Middle frontal gyrus (tissue), 1 donor: ENCODE measurements around the gene PCNX3.
"Not testable (repeated sequence)": the region's sequence is repeated elsewhere in the genome, so short reads cannot be mapped to it uniquely, and the experiment has no call there.

Experiments used
- DNase-seq: peaks from one replicate; pipeline ENCODE4 v3.0.0-alpha.2; 2015; ENCODE audit warnings: low spot score; ENCODE audit errors: extremely low spot score

Gene PCNX3

GRCh38 chr11:65619281-65619928 lies 3.8 kb downstream of the PCNX3 start:
- no peak for DNase-seq

DNA sequence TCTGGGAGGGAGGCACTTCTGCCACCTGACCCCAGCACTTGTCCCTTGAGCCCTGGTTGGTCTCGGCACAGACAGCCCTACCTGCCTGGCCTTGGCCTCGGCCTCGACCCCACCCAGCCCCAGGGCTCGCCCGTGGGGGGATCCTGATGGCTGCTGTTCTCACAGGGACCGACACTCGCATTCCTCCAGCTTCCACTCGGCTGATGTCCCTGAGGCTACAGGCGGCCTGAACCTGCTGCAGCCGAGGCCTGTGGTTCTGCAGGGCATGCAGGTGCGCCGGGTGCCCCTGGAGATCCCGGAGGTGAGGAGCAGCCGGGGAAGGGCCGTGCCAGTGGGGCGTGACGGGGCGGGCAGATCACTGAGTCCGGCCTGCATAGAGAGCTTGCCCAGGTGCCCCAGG lies 5.1 kb downstream of the PCNX3 start:
- no peak for DNase-seq

DNA sequence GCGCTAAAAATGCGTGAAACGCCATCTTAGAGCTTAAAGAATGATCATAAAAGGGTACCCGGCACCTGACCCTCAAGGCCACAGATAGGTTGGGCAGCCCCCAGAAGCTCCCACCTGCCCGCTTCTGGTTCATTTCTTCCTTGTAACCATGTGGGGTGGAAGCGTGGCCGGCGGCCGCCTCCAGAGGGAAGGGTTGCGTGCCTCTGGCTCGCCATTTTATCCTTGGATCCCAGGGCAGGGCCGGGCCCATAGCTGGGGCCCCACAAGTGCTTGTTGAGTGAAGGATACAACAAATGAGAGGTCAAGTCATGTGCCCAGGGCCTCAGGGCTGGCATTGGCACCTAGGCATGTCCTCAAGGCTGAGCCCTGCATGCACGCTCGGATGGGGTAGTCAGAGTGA lies 5.9 kb downstream of the PCNX3 start:
- no peak for DNase-seq

DNA sequence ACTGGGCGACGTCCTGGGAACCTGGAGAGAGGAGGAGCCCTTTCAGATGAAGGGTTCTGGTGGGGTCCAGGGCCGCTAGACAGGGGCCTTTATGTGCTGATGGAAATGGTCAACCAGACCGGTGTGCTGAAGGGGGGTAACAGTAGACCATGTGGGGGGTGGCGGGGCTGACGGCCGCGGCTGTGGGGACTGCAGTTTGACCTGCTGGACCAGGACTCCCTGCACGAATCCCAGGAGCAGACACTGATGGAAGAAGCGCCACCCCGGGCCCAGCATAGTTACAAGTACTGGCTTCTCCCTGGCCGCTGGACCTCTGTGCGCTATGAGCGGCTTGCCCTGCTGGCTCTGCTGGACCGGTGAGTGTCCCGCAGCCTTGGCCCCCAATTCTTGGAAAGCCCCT lies 6.4 kb downstream of the PCNX3 start:
- no peak for DNase-seq

DNA sequence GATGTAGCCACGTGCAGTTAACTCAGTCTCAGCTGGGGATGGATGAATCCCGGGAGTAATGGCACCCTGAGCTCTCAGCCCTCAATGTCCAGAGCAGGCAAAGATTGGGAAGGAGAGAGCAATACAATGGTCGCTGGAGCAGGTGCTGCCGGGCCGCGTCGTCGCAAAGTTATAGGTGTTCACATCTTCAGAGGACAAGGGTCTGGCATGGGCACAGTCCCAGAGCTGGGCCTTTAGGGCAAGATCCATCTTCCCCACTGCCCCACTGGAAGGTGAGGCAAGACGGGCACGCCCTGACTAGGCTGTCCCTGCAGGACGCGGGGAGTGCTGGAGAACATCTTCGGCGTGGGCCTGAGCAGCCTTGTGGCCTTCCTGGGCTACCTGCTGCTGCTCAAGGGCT lies 7.6 kb downstream of the PCNX3 start:
- DNase-seq: no peak

DNA sequence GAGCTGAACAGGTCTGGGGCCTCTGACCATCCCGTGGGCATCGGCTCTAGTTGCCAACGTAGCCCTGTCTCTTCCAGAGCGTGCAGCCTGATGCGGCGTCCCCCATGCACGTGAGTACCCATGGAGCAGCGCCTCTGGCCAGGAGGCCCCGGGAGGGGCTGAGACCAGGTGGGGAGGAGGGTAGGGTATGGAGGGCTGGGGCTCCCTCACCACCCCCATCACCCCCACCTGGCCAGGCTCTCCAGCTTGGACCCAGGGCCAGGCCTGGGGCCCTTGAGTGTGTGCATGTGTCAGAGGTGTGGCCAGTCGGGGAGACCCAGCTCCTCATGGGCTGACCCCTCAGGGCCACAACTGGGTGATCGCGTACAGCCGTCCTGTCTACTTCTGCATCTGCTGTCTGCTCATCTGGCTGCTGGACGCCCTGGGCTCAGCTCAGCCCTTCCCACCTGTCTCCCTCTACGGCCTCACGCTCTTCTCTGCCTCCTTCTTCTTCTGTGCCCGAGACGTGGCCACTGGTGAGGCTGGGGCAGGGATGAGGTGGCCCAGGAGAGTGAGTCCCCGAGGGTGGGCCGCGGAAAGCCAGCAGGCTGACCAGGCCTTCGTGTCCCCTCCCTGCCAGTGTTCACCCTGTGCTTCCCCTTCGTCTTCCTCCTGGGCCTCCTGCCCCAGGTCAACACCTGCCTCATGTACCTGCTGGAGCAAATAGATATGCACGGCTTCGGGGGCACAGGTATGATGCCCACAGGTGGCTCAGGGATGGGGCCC lies 8.5 kb downstream of the PCNX3 start:
- no peak for DNase-seq

GRCh38 chr11:65624931-65625627 lies 9.5 kb downstream of the PCNX3 start:
- DNase-seq: no peak

DNA sequence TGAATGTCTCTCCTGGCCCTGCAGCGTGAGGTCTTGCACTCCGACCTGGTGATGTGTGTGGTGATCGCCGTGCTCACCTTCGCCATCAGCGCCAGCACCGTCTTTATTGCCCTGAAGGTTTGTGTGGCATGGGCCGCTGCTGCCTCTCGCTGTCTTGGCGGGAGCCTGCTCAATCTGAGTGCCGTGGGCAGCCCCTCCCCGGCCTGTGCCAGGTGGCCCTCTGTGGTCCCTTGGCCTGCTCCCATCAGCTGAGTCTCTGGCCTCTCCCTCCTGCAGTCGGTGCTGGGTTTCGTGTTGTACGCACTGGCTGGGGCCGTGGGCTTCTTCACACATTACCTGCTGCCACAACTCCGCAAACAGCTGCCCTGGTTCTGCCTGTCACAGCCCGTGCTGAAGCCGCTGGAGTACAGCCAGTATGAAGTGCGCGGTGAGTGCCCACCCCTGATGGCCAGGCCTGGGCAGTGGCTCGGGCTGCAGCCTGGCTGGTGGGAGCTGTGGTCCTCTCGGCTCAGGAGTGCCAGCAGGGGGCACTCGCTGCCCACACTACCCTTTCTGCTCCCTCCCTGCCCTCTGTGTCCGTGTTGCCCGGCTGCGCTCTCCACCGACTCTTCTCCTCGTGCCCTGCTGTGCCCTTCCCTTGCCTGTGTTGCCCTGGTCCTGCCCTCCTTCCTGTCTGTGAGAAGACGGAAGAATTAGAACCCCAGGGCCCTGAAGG lies 10.2 kb downstream of the PCNX3 start:
- DNase-seq: no peak

DNA sequence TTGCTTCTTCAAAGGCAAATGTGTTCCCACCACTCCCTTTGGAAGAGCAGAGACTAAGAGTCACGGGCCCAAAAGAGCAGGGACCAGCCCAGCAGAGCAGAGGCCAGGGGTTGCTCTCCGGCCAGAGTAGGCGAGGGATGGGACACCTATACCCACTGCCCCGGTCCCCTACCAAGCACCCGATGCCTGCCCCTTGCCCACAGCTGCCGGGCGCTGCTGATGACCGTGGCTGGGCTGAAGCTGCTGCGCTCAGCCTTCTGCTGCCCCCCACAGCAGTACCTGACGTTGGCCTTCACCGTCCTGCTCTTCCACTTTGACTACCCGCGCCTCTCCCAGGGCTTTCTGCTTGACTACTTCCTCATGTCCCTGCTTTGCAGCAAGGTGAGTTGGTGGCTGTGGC lies 11.6 kb downstream of the PCNX3 start:
- DNase-seq: no peak

- no peak for DNase-seq
Observed at GRCh38 chr11:65629579-65629978, 14.0 kb downstream of the PCNX3 start.

GRCh38 chr11:65630215-65630614 lies 14.6 kb downstream of the PCNX3 start:
- DNase-seq: no peak

- no peak for DNase-seq
Observed at GRCh38 chr11:65633390-65634108, 18.0 kb downstream of the PCNX3 start.

DNA sequence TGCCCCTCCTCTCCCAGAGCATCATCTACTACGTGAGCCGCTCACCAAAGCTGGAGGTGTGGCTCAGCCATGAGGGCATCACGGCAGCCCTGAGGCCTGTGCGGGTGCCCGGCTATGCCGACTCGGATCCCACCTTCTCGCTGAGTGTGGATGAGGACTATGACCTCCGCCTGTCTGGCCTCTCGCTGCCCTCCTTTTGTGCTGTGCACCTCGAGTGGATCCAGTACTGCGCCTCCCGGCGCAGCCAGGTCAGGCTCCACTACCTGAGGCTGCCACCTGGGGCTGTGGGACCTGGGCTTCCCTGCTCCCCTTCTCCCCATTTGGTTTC lies 18.5 kb downstream of the PCNX3 start:
- DNase-seq: no peak

DNA sequence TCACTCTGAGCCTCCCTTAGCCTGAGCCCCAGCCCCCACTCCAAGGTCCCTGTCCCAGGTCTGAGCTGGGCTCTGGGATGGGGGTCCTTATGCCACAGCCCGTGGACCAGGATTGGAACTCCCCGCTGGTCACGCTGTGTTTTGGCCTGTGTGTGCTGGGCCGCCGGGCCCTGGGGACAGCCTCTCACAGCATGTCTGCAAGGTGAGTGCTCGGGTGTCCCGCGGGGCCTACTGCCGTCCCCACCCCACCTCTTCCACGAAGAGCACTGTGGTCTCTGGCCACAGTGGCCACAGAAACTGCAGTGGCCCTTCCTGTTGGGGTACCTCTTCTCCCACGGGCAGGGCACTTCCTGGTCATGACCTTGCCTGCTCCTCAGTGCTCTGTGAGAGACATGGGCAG lies 18.9 kb downstream of the PCNX3 start:
- DNase-seq: no peak

DNA sequence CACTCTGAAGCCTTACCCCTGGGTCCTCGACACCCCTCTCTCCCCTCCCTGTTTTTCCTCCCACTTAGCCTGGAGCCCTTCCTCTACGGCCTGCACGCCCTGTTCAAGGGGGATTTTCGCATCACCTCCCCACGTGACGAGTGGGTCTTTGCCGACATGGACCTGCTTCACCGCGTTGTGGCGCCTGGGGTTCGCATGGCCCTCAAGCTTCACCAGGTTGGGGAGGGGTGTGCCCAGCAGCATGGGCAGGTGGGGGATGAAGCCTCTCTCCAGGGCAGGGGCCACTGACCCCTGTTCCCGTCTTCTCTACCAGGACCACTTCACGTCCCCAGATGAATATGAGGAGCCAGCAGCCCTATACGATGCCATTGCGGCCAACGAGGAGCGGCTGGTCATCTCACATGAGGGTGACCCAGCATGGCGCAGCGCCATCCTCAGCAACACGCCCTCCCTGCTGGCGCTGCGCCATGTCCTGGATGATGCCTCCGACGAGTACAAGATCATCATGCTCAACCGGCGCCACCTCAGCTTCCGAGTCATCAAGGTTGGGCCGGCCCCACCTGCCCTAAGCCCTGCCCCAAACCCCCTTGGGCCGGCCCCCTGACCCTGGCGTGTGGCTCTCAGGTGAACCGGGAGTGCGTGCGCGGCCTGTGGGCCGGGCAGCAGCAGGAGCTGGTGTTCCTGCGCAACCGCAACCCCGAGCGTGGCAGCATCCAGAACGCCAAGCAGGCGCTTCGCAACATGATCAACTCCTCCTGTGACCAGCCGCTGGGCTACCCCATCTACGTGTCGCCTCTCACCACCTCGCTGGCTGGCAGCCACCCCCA lies 19.5 kb downstream of the PCNX3 start:
- no peak for DNase-seq

DNA sequence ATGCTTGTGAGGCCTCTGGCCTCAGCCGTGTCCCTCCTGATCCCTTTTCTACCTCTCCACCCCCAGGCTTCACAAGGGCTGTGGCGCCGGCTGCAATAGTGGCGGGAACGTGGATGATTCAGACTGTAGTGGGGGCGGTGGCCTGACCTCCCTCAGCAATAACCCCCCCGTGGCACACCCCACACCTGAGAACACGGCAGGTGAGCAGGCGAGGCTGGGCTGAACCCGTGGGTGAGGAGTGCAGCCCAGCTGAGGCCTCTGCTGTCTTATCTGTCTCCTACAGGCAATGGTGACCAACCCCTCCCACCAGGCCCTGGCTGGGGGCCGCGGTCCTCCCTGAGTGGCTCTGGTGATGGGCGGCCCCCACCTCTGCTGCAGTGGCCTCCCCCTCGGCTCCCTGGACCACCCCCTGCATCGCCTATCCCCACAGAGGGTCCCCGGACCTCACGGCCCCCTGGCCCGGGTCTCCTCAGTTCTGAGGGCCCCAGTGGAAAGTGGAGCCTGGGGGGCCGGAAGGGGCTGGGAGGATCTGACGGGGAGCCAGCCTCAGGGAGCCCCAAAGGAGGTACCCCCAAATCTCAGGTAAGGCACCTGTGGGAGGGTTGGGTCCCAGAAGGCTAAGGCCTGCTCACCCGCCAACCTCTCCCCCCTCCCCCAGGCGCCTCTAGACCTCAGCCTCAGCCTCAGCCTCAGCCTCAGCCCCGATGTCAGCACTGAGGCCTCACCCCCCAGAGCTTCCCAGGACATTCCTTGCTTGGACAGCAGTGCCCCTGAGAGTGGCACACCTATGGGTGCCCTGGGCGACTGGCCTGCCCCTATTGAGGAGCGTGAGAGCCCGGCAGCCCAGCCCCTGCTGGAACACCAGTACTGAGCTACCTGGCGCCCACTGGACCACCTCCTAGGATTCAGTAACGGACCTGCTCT lies 20.8 kb downstream of the PCNX3 start:
- DNase-seq: no peak

- no peak for DNase-seq
Observed at GRCh38 chr11:65637032-65637557, 21.5 kb downstream of the PCNX3 start.

DNA sequence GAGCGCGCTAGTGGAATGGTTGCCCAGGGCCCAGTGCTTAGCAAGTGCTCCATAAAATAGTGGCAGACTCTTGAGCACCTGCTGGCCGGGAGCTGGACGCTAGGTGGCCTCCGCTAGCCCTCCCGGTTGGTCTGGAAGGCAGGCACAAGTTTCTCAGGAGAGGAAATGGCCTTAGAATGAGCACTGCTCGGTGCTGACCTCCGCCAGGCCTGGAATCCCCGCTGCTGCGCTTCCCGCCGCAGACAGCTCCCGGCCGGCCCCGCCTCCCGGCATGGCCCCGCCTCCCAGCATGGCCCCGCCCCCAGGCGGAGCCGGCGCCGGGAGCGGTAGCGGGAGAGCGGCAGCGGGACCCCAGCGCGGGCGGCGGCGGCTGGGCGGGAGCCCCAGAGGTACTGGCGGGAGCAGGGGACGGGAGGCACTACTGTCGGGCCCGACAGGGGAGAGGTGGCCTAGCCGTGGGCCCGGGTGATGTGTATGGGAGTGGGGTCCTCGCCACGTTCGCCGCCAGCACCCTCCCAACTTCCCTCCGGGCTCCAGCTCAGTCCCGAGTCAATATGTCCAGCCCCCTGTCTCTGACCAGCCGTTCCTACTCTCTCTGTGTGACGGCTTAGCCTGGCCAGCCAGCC lies 22.3 kb downstream of the PCNX3 start, which contains the start of gene SIPA1:
Gene SIPA1, plus strand, starts transcription at position 308 of the 626 bp plus-strand sequence. CDS start 2,821 bp downstream, outside the sequence.
- peak; percentile 39 for DNase-seq

DNA sequence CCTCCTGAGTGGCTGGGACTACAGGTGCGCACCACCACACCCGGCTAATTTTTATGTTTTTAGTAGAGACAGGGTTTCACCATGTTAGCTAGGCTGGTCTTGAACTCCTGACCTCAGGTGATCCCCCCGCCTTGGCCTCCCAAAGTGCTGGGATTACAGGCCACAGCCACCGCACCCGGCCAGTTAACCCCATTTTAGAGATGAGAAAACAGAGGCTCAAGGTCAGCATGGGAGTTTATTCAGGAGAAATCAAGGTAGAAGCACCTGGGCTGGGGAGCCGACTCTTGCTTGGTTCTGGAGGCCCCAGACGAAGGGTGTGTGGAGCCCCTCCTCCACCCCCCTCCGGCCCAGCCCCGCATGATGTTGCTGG lies 23.6 kb downstream of the PCNX3 start:
- DNase-seq: not testable (repeated sequence)
